Measurements from ENCODE around the gene SCAMP4. TPM values are rescaled to one million over a fixed set of nuclear protein-coding genes. Genes with fewer than 3 reads are reported as not detected.

The SCAMP4 gene
- total and polyA plus RNA-seq, 9 of the 15 experiments (the other 6 are each of a cell fraction or from before 2014, with no cell fraction given): 0.81 to 45.9 (median 12.8) TPM

GRCh38 chr19:1938071-1938470 lies 32.9 kb downstream of the SCAMP4 start:
- Histone ChIP-seq H3K9me3 (replicated peaks; ENCODE audit: control insufficient read depth, insufficient read depth, low read depth, low read length) (no peaks in the 10 kb centered on the region; the same call in 1 of the 2 replicates), H3K36me3 (ENCODE audit: control insufficient read depth, insufficient read depth, low read length) (peaks cover 3% of the 10 kb centered on the region; the same call in 1 of the 3 replicates), H3K27me3 (ENCODE audit: control insufficient read depth in 2 of 2, insufficient read depth in 2 of 2, low read length in 2 of 2) (no peaks in the 10 kb centered on the region), H3K27ac (ENCODE audit: extremely low read depth, low read depth, low read length) (no peak overlapping the region), H2AFZ (ENCODE audit: low read depth, low read length) (no peak overlapping the region), H3K4me3 (no peak overlapping the region), H3K4me2 (ENCODE audit: insufficient read depth, low read length) (no peak overlapping the region), H3K4me1 (replicated peaks in 1 of 2; ENCODE audit: control insufficient read depth in 2 of 2, insufficient read depth in 2 of 2, low read length in 2 of 2) (peaks cover 23 to 62% of the 10 kb centered on the region in 2 experiments), H3K79me2 (ENCODE audit: control insufficient read depth, insufficient read depth, low read length) (peaks cover 29% of the 10 kb centered on the region), H3K9me1 (ENCODE audit: control insufficient read depth, insufficient read depth, low read length) (no peaks in the 10 kb centered on the region), H4K20me1 (replicated peaks; ENCODE audit: control insufficient read depth, insufficient read depth, low read length) (peaks cover 11% of the 10 kb centered on the region), H3K9ac (ENCODE audit: insufficient read depth in 1 of 2, low read depth in 2 of 2, low read length in 2 of 2) (peak overlapping the region in 1 of 2 experiments; percentile 36; a peak in 1 of 4 replicates)
- WGBS (ENCODE audit: insufficient coverage, low coverage, missing lambda C conversion rate): 44% methylated on average over 7 of the region's 7 CpGs
- in situ Hi-C loops (cut with MboI) (no loop called here), intact Hi-C loops (cut with micrococcal nuclease) (no loop called here)
- BruUV-seq (replicated peaks): no TSS peak
- DNase-seq (ENCODE audit: extremely low read depth in 1 of 4, low spot score in 3 of 4) (no peak), FAIRE-seq (no peak), ATAC-seq (no peak)
- CTCF ChIA-PET (ENCODE audit: low intra/inter-chr PET ratio): no interaction called here
- POLR2A ChIA-PET: interaction anchor here (0.6 kb wide), 1 partner anchor 60 kb away, joined by 3 read pairs; no protein-coding TSS in a partner anchor
- TF ChIP-seq PTRF (tag; IDR thresholded peaks at IDR 0.05) (no peak), GATA2 (CRISPR knock-in tag; IDR thresholded peaks at IDR 0.05) (no peak), TAF9B (IDR thresholded peaks at IDR 0.05; ENCODE audit: partially characterized antibody) (no peak), STAT5A (IDR thresholded peaks at IDR 0.05; ENCODE audit: borderline replicate concordance, low read length) (no peak), SRSF9 (IDR thresholded peaks at IDR 0.05; ENCODE audit: borderline replicate concordance, low read depth, low read length) (no peak), ZNF668 (CRISPR knock-in tag; IDR thresholded peaks at IDR 0.05) (no peak), NFATC3 (IDR thresholded peaks at IDR 0.05) (no peak), HDAC2 (IDR thresholded peaks at IDR 0.05) (no peak), IFI16 (CRISPR knock-in tag; IDR thresholded peaks at IDR 0.05) (no peak), ESRRB (CRISPR knock-in tag; IDR thresholded peaks at IDR 0.05; ENCODE audit: borderline replicate concordance) (no peak), BRCA1 (IDR thresholded peaks at IDR 0.05) (no peak), BRCA1 (CRISPR knock-in tag; IDR thresholded peaks at IDR 0.05) (no peak), MYC (IDR thresholded peaks at IDR 0.05; ENCODE audit: low read depth, low read length) (no peak), MYC (CRISPR knock-in tag; IDR thresholded peaks at IDR 0.05; ENCODE audit: borderline replicate concordance, low read depth) (no peak), STAT6 (CRISPR knock-in tag; IDR thresholded peaks at IDR 0.05) (no peak), PBX2 (CRISPR knock-in tag; IDR thresholded peaks at IDR 0.05; ENCODE audit: low read depth) (no peak), PBX2 (tag; conservative IDR thresholded peaks at IDR 0.05; ENCODE audit: low read depth) (no peak), TAF1 (IDR thresholded peaks at IDR 0.05; ENCODE audit: control insufficient read depth, extremely low read depth, insufficient read depth, low read length, severe bottlenecking) (no peak), NCOA1 (IDR thresholded peaks at IDR 0.05; ENCODE audit: low read depth) (no peak), RFX7 (CRISPR knock-in tag; IDR thresholded peaks at IDR 0.05) (no peak)

Measured in K562 (cell line).